H1 (cell line): ENCODE measurements around the gene CEP57. TPM values are rescaled to one million over a fixed set of nuclear protein-coding genes. Genes with fewer than 3 reads are reported as not detected.

ENCODE experiments used
- CTCF ChIA-PET: fragments of 300-600 bp; sonication (Branson Sonifier 250); formaldehyde crosslinking; loops from one replicate; lab custom pipeline; 2021; ENCODE audit not compliant: partially characterized antibody; lab: Charles Lee
- POLR2A ChIA-PET: fragments of 300-600 bp; sonication (Branson Sonifier 250); formaldehyde crosslinking; loops from one replicate; lab custom pipeline; 2021; ENCODE audit warnings: inconsistent platforms; ENCODE audit not compliant: partially characterized antibody; lab: Charles Lee
- DNase-seq, 2 experiments: peaks; one replicate each; pipeline versions ENCODE4 v3.0.0 to v3.0.0-alpha.2; 2010 to 2022; ENCODE audit warnings: low spot score in 2 of 2, low read depth in 1 of 2, mixed read lengths in 1 of 2
- FAIRE-seq: peaks from 2 replicates; lab custom pipeline; 2011; peaks lifted over from hg19 to GRCh38; lab: Jason Lieb, UNC
- H2AFZ ChIP-seq: 2 replicates; pipeline ENCODE4 v1.8.1; 2012; ENCODE audit warnings: low read length, inconsistent platforms
- H2AK5ac ChIP-seq: 2 replicates; pipeline ENCODE4 v1.6.1; 2013; ENCODE audit warnings: low read depth, low read length
- H2BK120ac ChIP-seq: replicated peaks from 2 replicates; pipeline ENCODE3; 2013; ENCODE audit warnings: low read depth, low read length, inconsistent platforms
- H2BK12ac ChIP-seq: 2 replicates; pipeline ENCODE4 v1.6.1; 2013; ENCODE audit warnings: low read depth, low read length
- H2BK15ac ChIP-seq: 2 replicates; pipeline ENCODE4 v1.6.1; 2013; ENCODE audit warnings: low read length
- H2BK20ac ChIP-seq: 2 replicates; pipeline ENCODE4 v1.6.1; 2013; ENCODE audit warnings: low read length
- H2BK5ac ChIP-seq: 2 replicates; pipeline ENCODE4 v1.6.1; 2013; ENCODE audit warnings: low read depth, low read length
- H3K14ac ChIP-seq: 2 replicates; pipeline ENCODE4 v1.6.1; 2013; ENCODE audit warnings: inconsistent platforms; ENCODE audit not compliant: insufficient read length
- H3K18ac ChIP-seq: 2 replicates; pipeline ENCODE4 v1.6.1; 2013; ENCODE audit warnings: low read length; ENCODE audit errors: extremely low read depth
- H3K23ac ChIP-seq: 2 replicates; pipeline ENCODE4 v1.6.1; 2013; ENCODE audit warnings: inconsistent platforms; ENCODE audit not compliant: insufficient read length
- H3K23me2 ChIP-seq: 2 replicates; pipeline ENCODE4 v1.6.1; 2013; ENCODE audit warnings: low read depth, low read length
- H3K27ac ChIP-seq: 2 replicates; pipeline ENCODE4 v1.6.1; 2011; ENCODE audit warnings: low read depth, low read length, inconsistent platforms
- H3K27me3 ChIP-seq, 4 experiments: replicated peaks in 1 of 4; 1 replicate in 1 of 4; 2 replicates in 3 of 4; pipeline versions ENCODE4 v1.6.1 to v1.8.1; 2011 to 2013; ENCODE audit warnings: low read length in 3 of 4, mild to moderate bottlenecking in 3 of 4, inconsistent platforms in 2 of 4, mixed read lengths in 2 of 4, moderate library complexity in 1 of 4; ENCODE audit not compliant: control insufficient read depth in 3 of 4, insufficient read depth in 3 of 4; ENCODE audit errors: extremely low read depth in 1 of 4
- H3K36me3 ChIP-seq, 4 experiments: 2 replicates each; pipeline versions ENCODE4 v1.6.1 to v1.8.1; 2011 to 2013; ENCODE audit warnings: mild to moderate bottlenecking in 4 of 4, low read length in 3 of 4, moderate library complexity in 2 of 4, control low read depth in 1 of 4, inconsistent platforms in 1 of 4; ENCODE audit not compliant: insufficient read depth in 4 of 4, control insufficient read depth in 2 of 4
- H3K4ac ChIP-seq: replicated peaks from 2 replicates; pipeline ENCODE3; 2013; ENCODE audit warnings: low read length, low read depth, mixed read lengths, inconsistent platforms; ENCODE audit not compliant: insufficient read length
- H3K4me1 ChIP-seq, 4 experiments: replicated peaks in 1 of 4; 1 replicate in 1 of 4; 2 replicates in 3 of 4; pipeline versions ENCODE4 v1.6.1 to v1.8.1; 2011 to 2013; ENCODE audit warnings: low read length in 3 of 4, inconsistent platforms in 2 of 4, mixed read lengths in 1 of 4; ENCODE audit not compliant: insufficient read depth in 4 of 4, control insufficient read depth in 3 of 4
- H3K4me2 ChIP-seq, 2 experiments: 2 replicates each; pipeline versions ENCODE4 v1.6.1 to v1.8.1; 2011 to 2013; ENCODE audit warnings: low read depth in 2 of 2, low read length in 2 of 2, control low read depth in 1 of 2, inconsistent platforms in 1 of 2, mild to moderate bottlenecking in 1 of 2; ENCODE audit not compliant: insufficient read depth in 1 of 2
- H3K4me3 ChIP-seq, 4 experiments: fragments of 200-600, 300-600 bp in 1 of 4; sonication (generic), shearing (Covaris generic), sonication (Bioruptor Twin) in 1 of 4; 2 replicates each; pipeline versions ENCODE4 v1.5.1 to v1.8.1; 2011 to 2016; ENCODE audit warnings: low read length in 4 of 4, low read depth in 3 of 4, control low read depth in 2 of 4, inconsistent platforms in 2 of 4, mild to moderate bottlenecking in 2 of 4, mixed read lengths in 1 of 4, moderate library complexity in 1 of 4; ENCODE audit not compliant: insufficient read depth in 2 of 4; ENCODE audit errors: extremely low read depth in 1 of 4
- H3K56ac ChIP-seq: replicated peaks from 2 replicates; pipeline ENCODE3; 2013; ENCODE audit warnings: low read depth, mild to moderate bottlenecking, mixed read lengths, low read length, inconsistent platforms; ENCODE audit not compliant: insufficient read length
- H3K79me1 ChIP-seq: 2 replicates; pipeline ENCODE4 v1.6.1; 2013; ENCODE audit warnings: low read depth, low read length, control low read depth
- H3K79me2 ChIP-seq, 2 experiments: 2 replicates each; pipeline versions ENCODE4 v1.6.1 to v1.8.1; 2012 to 2013; ENCODE audit warnings: low read length in 2 of 2, mild to moderate bottlenecking in 2 of 2, inconsistent platforms in 1 of 2; ENCODE audit not compliant: insufficient read depth in 2 of 2, control insufficient read depth in 1 of 2
- H3K9ac ChIP-seq, 4 experiments: replicated peaks in 1 of 4; 1 replicate in 1 of 4; 2 replicates in 3 of 4; pipeline versions ENCODE4 v1.6.1 to v1.8.1; 2011 to 2013; ENCODE audit warnings: low read depth in 3 of 4, low read length in 3 of 4, control low read depth in 2 of 4, mild to moderate bottlenecking in 2 of 4, moderate library complexity in 2 of 4, inconsistent platforms in 1 of 4; ENCODE audit errors: extremely low read depth in 1 of 4
- H3K9me3 ChIP-seq, 2 experiments: 2 replicates each; pipeline versions ENCODE4 v1.6.1 to v1.8.1; 2012 to 2013; ENCODE audit warnings: mild to moderate bottlenecking in 2 of 2, moderate library complexity in 2 of 2, control low read depth in 1 of 2, inconsistent platforms in 1 of 2, low read depth in 1 of 2, low read length in 1 of 2, mixed read lengths in 1 of 2; ENCODE audit not compliant: insufficient read depth in 2 of 2
- H4K20me1 ChIP-seq, 2 experiments: replicated peaks in 1 of 2; 2 replicates each; pipeline versions ENCODE3 to v1.8.1; 2011 to 2013; ENCODE audit warnings: inconsistent platforms in 2 of 2, low read length in 2 of 2, mild to moderate bottlenecking in 1 of 2; ENCODE audit not compliant: insufficient read depth in 2 of 2, control insufficient read depth in 1 of 2
- H4K5ac ChIP-seq: 2 replicates; pipeline ENCODE4 v1.6.1; 2013; ENCODE audit warnings: low read length, low read depth, mixed read lengths, inconsistent platforms; ENCODE audit not compliant: insufficient read length
- H4K8ac ChIP-seq: 2 replicates; pipeline ENCODE4 v1.8.0; 2013; ENCODE audit warnings: mild to moderate bottlenecking, moderate library complexity, low read length, inconsistent platforms; ENCODE audit not compliant: insufficient read depth; ENCODE audit errors: extremely low read depth
- H4K91ac ChIP-seq: replicated peaks from 2 replicates; pipeline ENCODE3; 2013; ENCODE audit warnings: low read length, mixed read lengths, inconsistent platforms; ENCODE audit not compliant: insufficient read length
- EP300 ChIP-seq, 2 experiments: IDR thresholded peaks; 1 replicate in 1 of 2; 2 replicates in 1 of 2; pipeline ENCODE4 v1.6.1; 2011 to 2012; ENCODE audit warnings: low read depth in 2 of 2, low read length in 2 of 2, mild to moderate bottlenecking in 2 of 2, borderline replicate concordance in 1 of 2, inconsistent platforms in 1 of 2, moderate library complexity in 1 of 2
- HDAC6 ChIP-seq: IDR thresholded peaks from one replicate; pipeline ENCODE4 v1.7.1; 2012; ENCODE audit warnings: low read depth, mild to moderate bottlenecking, inconsistent platforms, low read length, moderate library complexity
- SIRT6 ChIP-seq: IDR thresholded peaks from one replicate; pipeline ENCODE4 v1.7.1; 2012; ENCODE audit warnings: low read length, inconsistent platforms
- SP4 ChIP-seq: IDR thresholded peaks from 2 replicates; pipeline ENCODE4 v1.6.1; 2012; ENCODE audit warnings: low read length, inconsistent platforms
- WGBS, 2 experiments: shearing (Covaris generic) in 1 of 2; methylation state at CpG; one replicate each; pipeline versions ENCODE4 v1.1.6 to v1.1.7; 2013 to 2015; ENCODE audit warnings: low lambda C conversion rate in 2 of 2, mixed read lengths in 2 of 2, inconsistent platforms in 1 of 2, low coverage in 1 of 2, missing lambda C conversion rate in 1 of 2; ENCODE audit not compliant: insufficient replicate concordance in 2 of 2, insufficient coverage in 1 of 2, insufficient read length in 1 of 2; ENCODE audit errors: extremely low coverage in 1 of 2, missing lambda C conversion rate in 1 of 2; 5-methylcytosine and 5-hydroxymethylcytosine counted together
- polyA plus RNA-seq, 7 experiments: library from polyadenylated mRNA; depleted of rRNA in 3 of 7; stranded (reverse) in 5 of 7; unstranded in 2 of 7; fragments of >200 nt in 5 of 7; fragments of 200-250 nt in 2 of 7; gene quantifications; 1 replicate in 5 of 7; 2 replicates in 1 of 7; 4 replicates in 1 of 7; pipeline versions ENCODE4 v1.2.1 to v1.2.3, GENCODE V29; 2011 to 2013; ENCODE audit warnings: missing spikeins in 2 of 7, mixed read lengths in 2 of 7
- total RNA-seq: library from RNA; stranded (reverse); fragmentation: NEBNext Ultra II Directional; extraction: Animal tissue kit (Norgen Biotek cat#: 25700); gene quantifications from 2 replicates; pipeline ENCODE4 v1.2.1, GENCODE V29; 2021

CEP57 gene
- total and polyA plus RNA-seq, 2 of the 8 experiments (the other 6 are each of a cell fraction or from before 2014, with no cell fraction given) = 26.3 to 72.7 TPM

- H4K8ac ChIP-seq = no peak overlapping the region
- FAIRE-seq (no peak), DNase-seq (no peak)
- H3K4me3 ChIP-seq = no peak overlapping the region
- no peak overlapping the region for H3K4ac ChIP-seq
- H3K18ac ChIP-seq = no peak overlapping the region
- H2BK12ac ChIP-seq = no peak overlapping the region
- CTCF ChIA-PET = interaction anchor here (0.6 to 10.4 kb wide), 10 partner anchors 10 to 691 kb away, joined by 3 to 266 read pairs (median 4); no protein-coding TSS in a partner anchor
- no peaks in the 10 kb centered on the region for H4K20me1 ChIP-seq
- H2BK15ac ChIP-seq = no peak overlapping the region
- no peaks in the 10 kb centered on the region; a peak in 1 of 7 replicates for H3K27me3 ChIP-seq
- H3K14ac ChIP-seq = no peak overlapping the region
- no peak overlapping the region for H3K9ac ChIP-seq
- H3K36me3 ChIP-seq = no peaks in the 10 kb centered on the region
- no peaks in the 10 kb centered on the region for H3K23me2 ChIP-seq
- no peak overlapping the region for H2BK5ac ChIP-seq
- TF ChIP-seq SIRT6 (no peak), HDAC6 (no peak), SP4 (no peak), EP300 (IDR thresholded peaks at IDR 0.05; ENCODE audit: borderline replicate concordance in 1 of 2, low read depth in 2 of 2, low read length in 2 of 2) (no peak)
- no peak overlapping the region for H4K5ac ChIP-seq
- no peak overlapping the region for H3K23ac ChIP-seq
- H3K56ac ChIP-seq = no peak overlapping the region
- no peak overlapping the region for H2BK20ac ChIP-seq
- no peak overlapping the region for H4K91ac ChIP-seq
- H3K4me2 ChIP-seq = no peak overlapping the region
- no peak overlapping the region for H2AFZ ChIP-seq
- H2AK5ac ChIP-seq = no peak overlapping the region
- H3K27ac ChIP-seq = no peak overlapping the region
- no peaks in the 10 kb centered on the region for H3K79me1 ChIP-seq
- H2BK120ac ChIP-seq = no peak overlapping the region
- WGBS, 2 experiments = 93% methylated on average over 1 of the region's 1 CpG; no CpG with 5 or more reads in 1 of the 2 experiments
- POLR2A ChIA-PET = no interaction called here
- H3K4me1 ChIP-seq = no peaks in the 10 kb centered on the region
- no peaks in the 10 kb centered on the region for H3K9me3 ChIP-seq
- H3K79me2 ChIP-seq = no peaks in the 10 kb centered on the region
Observed at GRCh38 chr11:95760941-95761340, 29.4 kb upstream of the CEP57 start.
